ENCODE results near the gene KCNQ1. TPM values are rescaled to one million over a fixed set of nuclear protein-coding genes. Genes with fewer than 3 reads are reported as not detected.

The KCNQ1 gene
- polyA plus RNA-seq, 1 of the 3 experiments (the other 2 are of a cell fraction): 0.05 TPM

DNA sequence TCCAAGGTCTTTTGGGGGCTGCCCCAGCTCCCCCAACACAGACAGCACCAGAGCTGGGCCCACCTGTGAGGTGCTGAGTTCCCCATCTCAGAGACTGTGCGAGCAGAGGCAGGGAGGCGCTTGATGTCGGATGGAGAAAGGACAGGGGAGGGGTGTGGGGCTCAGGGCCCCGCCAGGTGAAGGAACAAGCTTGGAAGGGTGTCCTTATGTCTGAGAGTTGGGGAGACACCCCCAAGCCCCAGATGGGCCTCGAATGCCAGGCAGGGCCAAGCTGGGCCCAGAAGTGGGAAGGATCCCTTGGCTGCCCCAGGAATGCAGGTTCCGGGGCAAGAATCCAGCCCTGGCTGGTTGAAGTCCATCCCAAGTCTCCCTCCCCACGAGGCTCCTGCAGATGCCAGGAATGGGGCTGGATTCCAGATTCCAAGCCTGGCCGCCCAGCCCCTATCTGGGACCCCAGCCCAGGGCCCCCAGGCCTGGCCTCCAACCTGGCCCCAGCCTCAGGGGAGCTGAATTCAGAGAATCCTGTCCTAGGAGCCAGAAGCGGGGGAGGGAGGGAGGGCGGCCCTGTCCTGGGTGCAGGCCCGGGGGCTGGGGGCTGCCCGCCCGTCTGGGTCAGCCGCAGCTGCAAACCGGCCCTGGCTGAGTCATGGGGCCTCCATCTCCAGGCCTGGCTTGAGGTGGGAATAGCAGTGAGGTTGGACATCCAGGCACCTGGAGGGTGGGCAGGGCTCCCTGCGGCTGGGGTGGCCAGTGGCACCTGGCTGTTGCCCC, 389.9 kb downstream of the KCNQ1 start (continued):
- TF ChIP-seq, protein P1, sequence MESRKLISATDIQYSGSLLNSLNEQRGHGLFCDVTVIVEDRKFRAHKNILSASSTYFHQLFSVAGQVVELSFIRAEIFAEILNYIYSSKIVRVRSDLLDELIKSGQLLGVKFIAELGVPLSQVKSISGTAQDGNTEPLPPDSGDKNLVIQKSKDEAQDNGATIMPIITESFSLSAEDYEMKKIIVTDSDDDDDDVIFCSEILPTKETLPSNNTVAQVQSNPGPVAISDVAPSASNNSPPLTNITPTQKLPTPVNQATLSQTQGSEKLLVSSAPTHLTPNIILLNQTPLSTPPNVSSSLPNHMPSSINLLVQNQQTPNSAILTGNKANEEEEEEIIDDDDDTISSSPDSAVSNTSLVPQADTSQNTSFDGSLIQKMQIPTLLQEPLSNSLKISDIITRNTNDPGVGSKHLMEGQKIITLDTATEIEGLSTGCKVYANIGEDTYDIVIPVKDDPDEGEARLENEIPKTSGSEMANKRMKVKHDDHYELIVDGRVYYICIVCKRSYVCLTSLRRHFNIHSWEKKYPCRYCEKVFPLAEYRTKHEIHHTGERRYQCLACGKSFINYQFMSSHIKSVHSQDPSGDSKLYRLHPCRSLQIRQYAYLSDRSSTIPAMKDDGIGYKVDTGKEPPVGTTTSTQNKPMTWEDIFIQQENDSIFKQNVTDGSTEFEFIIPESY (IDR thresholded peaks at IDR 0.05; ENCODE audit: borderline replicate concordance, low read depth): no peak
- TF ChIP-seq, protein P2, sequence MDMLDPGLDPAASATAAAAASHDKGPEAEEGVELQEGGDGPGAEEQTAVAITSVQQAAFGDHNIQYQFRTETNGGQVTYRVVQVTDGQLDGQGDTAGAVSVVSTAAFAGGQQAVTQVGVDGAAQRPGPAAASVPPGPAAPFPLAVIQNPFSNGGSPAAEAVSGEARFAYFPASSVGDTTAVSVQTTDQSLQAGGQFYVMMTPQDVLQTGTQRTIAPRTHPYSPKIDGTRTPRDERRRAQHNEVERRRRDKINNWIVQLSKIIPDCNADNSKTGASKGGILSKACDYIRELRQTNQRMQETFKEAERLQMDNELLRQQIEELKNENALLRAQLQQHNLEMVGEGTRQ (IDR thresholded peaks at IDR 0.05; ENCODE audit: borderline replicate concordance, low read depth, low read length): no peak
- TF ChIP-seq, protein P3, sequence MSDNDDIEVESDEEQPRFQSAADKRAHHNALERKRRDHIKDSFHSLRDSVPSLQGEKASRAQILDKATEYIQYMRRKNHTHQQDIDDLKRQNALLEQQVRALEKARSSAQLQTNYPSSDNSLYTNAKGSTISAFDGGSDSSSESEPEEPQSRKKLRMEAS (IDR thresholded peaks at IDR 0.05; ENCODE audit: low read depth): no peak
- TF ChIP-seq GABPA (IDR thresholded peaks at IDR 0.05; ENCODE audit: low read depth) (no peak), TEAD4 (IDR thresholded peaks at IDR 0.05; ENCODE audit: borderline replicate concordance, insufficient read depth) (no peak), CHD2 (IDR thresholded peaks at IDR 0.05; ENCODE audit: low read length, partially characterized antibody) (no peak), ELF1 (IDR thresholded peaks at IDR 0.05) (no peak)
- TF ChIP-seq, protein P4, sequence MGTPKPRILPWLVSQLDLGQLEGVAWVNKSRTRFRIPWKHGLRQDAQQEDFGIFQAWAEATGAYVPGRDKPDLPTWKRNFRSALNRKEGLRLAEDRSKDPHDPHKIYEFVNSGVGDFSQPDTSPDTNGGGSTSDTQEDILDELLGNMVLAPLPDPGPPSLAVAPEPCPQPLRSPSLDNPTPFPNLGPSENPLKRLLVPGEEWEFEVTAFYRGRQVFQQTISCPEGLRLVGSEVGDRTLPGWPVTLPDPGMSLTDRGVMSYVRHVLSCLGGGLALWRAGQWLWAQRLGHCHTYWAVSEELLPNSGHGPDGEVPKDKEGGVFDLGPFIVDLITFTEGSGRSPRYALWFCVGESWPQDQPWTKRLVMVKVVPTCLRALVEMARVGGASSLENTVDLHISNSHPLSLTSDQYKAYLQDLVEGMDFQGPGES (IDR thresholded peaks at IDR 0.05; ENCODE audit: low read depth, low read length): no peak

DNA sequence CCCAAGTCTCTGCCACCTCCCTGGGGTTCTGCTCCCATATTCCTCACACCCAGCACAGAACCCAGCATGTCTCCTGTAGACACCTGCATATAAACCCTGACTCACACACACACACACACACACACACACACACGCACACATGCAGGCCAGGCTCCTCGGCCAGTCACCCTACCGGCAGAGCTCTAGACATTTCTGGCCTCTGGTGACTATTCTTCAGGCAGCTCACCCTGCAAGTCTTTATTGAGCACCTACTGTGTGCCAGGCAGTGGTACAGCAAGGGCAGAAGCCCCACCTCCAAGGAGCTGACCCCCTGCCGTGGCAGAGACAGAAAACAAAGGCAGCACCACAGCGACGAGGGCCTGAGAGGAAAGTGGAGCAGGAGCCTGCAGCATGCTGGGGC, 390.5 kb downstream of the KCNQ1 start:
- no peaks in the 10 kb centered on the region for H3K36me3 ChIP-seq (replicated peaks in 1 of 2; ENCODE audit: control insufficient read depth in 1 of 2, insufficient read depth in 2 of 2, low read length in 1 of 2)
- no peak for DNase-seq
- CTCF ChIA-PET: interaction anchor here (1.2 kb wide), 1 partner anchor 18 kb away, joined by 3 read pairs; no protein-coding TSS in a partner anchor
- no peaks in the 10 kb centered on the region for H4K20me1 ChIP-seq (ENCODE audit: insufficient read depth)
- POLR2A ChIA-PET: no interaction called here
- H3K4me1 ChIP-seq (ENCODE audit: control insufficient read depth in 1 of 2, insufficient read depth in 2 of 2, low read depth in 1 of 2, low read length in 1 of 2): peaks cover 0 to 38% of the 10 kb centered on the region in 2 experiments; a peak in 1 of 4 replicates
- no peak for TF ChIP-seq RCOR1 (IDR thresholded peaks at IDR 0.05; ENCODE audit: low read length)
- no peak for TF ChIP-seq POLR2AphosphoS5 (IDR thresholded peaks at IDR 0.05; ENCODE audit: low read depth, low read length)
- TF ChIP-seq TEAD4 (IDR thresholded peaks at IDR 0.05; ENCODE audit: borderline replicate concordance, insufficient read depth): no peak
- TF ChIP-seq MEF2A (IDR thresholded peaks at IDR 0.05; ENCODE audit: borderline replicate concordance, low read depth): no peak
- TF ChIP-seq, protein P5, sequence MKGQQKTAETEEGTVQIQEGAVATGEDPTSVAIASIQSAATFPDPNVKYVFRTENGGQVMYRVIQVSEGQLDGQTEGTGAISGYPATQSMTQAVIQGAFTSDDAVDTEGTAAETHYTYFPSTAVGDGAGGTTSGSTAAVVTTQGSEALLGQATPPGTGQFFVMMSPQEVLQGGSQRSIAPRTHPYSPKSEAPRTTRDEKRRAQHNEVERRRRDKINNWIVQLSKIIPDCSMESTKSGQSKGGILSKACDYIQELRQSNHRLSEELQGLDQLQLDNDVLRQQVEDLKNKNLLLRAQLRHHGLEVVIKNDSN (IDR thresholded peaks at IDR 0.05; ENCODE audit: borderline replicate concordance, low read depth): no peak
- no peak for TF ChIP-seq RAD21 (IDR thresholded peaks at IDR 0.05; ENCODE audit: low read length)
- no peak for TF ChIP-seq MXI1 (IDR thresholded peaks at IDR 0.05; ENCODE audit: low read depth, low read length)
- TF ChIP-seq FOXM1 (IDR thresholded peaks at IDR 0.05; ENCODE audit: low read depth): no peak
- no peak for TF ChIP-seq CHD2 (IDR thresholded peaks at IDR 0.05; ENCODE audit: low read length, partially characterized antibody)
- TF ChIP-seq, protein P1 (IDR thresholded peaks at IDR 0.05; ENCODE audit: borderline replicate concordance, low read depth): no peak
- TF ChIP-seq GABPA (IDR thresholded peaks at IDR 0.05; ENCODE audit: low read depth): no peak
- TF ChIP-seq, protein P3 (IDR thresholded peaks at IDR 0.05; ENCODE audit: low read depth): no peak
- no peak for TF ChIP-seq NFIC (IDR thresholded peaks at IDR 0.05; ENCODE audit: borderline replicate concordance)
- TF ChIP-seq, protein P6, sequence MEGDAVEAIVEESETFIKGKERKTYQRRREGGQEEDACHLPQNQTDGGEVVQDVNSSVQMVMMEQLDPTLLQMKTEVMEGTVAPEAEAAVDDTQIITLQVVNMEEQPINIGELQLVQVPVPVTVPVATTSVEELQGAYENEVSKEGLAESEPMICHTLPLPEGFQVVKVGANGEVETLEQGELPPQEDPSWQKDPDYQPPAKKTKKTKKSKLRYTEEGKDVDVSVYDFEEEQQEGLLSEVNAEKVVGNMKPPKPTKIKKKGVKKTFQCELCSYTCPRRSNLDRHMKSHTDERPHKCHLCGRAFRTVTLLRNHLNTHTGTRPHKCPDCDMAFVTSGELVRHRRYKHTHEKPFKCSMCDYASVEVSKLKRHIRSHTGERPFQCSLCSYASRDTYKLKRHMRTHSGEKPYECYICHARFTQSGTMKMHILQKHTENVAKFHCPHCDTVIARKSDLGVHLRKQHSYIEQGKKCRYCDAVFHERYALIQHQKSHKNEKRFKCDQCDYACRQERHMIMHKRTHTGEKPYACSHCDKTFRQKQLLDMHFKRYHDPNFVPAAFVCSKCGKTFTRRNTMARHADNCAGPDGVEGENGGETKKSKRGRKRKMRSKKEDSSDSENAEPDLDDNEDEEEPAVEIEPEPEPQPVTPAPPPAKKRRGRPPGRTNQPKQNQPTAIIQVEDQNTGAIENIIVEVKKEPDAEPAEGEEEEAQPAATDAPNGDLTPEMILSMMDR (IDR thresholded peaks at IDR 0.05): no peak
- H3K4me2 ChIP-seq: no peak overlapping the region
- H2AFZ ChIP-seq (ENCODE audit: low read depth): no peak overlapping the region
- no peak overlapping the region for H3K9ac ChIP-seq
- H3K4me3 ChIP-seq (ENCODE audit: low read depth in 2 of 2, low read length in 1 of 2): no peak overlapping the region
- H3K9me2 ChIP-seq: no peaks in the 10 kb centered on the region
- no peaks in the 10 kb centered on the region for H3K9me3 ChIP-seq
- no peaks in the 10 kb centered on the region for H3F3A ChIP-seq (replicated peaks; ENCODE audit: insufficient read depth)
- WGBS (ENCODE audit: low lambda C conversion rate): 76% methylated on average over 6 of the region's 6 CpGs
- no peak overlapping the region for H3K27ac ChIP-seq (ENCODE audit: low read depth in 2 of 2, low read length in 1 of 2)
- H3K79me2 ChIP-seq (ENCODE audit: insufficient read depth): no peaks in the 10 kb centered on the region
- H3K27me3 ChIP-seq (ENCODE audit: insufficient read depth): no peaks in the 10 kb centered on the region

Measured in SK-N-SH (cell line).